HG03135 (cell line): ENCODE results near the gene CARS2.
"Not testable (repeated sequence)": the region's sequence is repeated elsewhere in the genome, so short reads cannot be mapped to it uniquely, and the experiment has no call there.

Source experiments
- ATAC-seq: cut with Tn5 transposase; IDR thresholded peaks from one replicate; pipeline ENCODE4 v1.9.1; 2021; ENCODE audit warnings: mild to moderate bottlenecking, moderate library complexity; ENCODE audit not compliant: unreplicated experiment

The CARS2 gene

DNA sequence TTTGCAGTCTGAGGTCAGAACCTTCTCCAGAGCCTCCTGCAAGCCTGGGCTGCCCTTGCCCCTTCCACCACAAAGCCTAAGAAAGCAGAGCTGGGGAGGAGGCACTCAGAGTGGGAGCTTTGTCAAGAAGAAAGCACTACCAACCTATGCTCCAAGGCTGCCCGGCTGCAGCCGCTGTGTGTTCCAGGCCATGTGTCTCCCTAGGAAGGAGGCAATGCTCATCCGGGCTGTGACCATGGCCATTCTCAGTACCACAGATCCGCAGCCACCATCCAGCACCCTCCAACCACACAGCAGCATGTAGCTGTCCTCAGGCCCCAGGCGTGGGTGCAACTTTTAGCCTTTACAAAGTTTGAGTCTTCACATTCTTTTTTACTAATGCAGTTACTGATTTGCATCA lies 22.0 kb downstream of the CARS2 start:
- ATAC-seq = no peak

DNA sequence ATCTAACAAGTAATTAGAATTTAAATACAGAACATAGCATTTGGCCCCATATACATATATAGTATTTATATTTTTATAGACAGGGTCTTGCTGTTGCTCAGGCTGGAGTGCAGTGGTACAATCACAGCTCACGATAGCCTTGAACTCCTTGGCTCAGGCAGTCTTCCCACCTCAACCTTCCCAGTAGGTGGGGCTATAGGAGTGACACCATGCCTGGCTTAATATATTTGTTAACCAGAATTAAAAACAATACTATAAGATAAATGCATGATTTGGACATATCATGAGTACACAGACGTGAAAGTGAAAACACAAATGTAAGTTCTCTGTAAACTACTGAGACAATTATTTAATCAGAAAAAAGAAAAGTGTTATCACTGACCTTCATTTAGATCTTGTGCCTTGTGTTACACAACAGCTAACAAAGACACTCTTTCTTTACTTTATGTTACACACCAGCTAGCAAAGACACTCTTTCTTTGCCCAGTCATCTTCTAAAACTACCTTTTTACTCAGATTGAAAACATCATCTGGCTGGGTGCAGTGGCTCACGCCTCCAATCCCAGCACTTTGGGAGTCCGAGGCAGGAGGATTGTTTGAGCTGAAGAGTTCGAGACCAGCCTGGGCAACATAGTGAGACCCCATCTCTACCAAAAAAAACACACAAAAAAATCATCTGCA lies 22.6 kb downstream of the CARS2 start:
- no peak for ATAC-seq

DNA sequence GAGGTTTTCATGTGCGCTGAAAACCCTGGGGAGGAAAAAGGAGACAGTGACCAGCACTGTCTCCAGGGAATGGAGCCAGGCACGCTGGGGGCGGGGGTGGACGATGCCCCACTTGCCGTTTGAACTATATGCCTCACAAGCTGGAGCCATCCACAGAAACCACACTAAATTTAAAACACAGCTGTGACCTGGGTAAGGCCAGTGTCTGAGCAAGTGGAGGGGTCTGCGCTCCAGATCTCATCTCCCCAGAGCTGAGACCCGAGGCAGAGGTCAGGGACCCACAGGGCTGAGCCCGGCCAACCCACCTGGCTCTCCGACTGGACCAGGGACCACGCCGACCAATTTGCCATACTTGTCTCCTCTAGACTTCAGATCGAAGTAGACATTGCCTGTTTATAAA lies 23.2 kb downstream of the CARS2 start:
- ATAC-seq = no peak

DNA sequence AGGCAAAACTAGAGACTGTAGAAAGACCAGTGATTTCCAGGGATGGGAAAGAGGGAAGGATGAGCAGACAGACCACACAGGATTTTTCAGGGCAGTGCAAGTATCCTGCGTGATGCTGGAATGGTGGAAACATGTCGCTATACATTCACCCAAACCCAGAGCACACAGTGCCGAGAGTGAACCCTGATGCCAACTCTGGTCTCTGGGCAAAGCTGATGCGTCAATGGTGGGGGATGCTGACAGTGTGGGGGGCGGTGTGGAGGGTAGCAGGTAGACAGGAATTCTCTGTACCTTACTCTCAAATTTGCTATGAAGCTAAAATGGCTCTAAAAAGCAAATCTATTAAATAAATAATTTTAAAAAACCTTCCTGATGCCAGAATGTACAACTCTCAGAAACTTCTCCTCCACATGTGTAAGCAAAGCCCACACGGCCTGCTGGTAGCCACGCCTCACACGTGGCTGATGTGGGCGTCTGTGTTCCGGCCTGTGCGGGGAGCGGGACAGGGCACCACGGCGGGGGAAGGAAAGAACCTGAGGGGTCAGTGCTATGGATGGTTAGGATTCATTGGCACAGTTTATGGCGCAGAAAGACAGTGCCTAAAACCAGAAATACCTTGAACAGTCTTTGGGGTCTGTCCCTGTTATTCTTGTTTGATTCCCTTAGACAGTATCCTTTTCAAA lies 23.9 kb downstream of the CARS2 start:
- no peak for ATAC-seq

DNA sequence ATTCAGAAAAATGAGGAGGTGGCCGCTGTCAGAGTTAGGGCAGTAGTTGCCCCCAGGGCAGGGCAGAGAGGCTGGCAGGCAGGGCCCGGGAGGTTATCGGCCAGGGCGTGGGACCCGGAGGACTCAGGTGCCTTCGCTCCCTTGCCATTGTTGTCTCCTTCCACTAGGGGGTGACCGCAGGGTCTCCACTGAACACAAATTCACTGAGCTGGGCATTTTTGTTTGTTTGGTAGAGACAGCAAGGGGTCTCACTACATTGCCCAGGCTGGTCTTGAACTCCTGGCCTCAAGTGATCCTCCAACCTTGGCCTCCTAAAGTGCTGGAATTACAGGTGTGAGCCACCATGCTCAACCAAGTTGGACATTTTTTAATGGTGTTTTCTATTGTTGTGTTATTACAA lies 25.1 kb downstream of the CARS2 start:
- ATAC-seq = no peak

DNA sequence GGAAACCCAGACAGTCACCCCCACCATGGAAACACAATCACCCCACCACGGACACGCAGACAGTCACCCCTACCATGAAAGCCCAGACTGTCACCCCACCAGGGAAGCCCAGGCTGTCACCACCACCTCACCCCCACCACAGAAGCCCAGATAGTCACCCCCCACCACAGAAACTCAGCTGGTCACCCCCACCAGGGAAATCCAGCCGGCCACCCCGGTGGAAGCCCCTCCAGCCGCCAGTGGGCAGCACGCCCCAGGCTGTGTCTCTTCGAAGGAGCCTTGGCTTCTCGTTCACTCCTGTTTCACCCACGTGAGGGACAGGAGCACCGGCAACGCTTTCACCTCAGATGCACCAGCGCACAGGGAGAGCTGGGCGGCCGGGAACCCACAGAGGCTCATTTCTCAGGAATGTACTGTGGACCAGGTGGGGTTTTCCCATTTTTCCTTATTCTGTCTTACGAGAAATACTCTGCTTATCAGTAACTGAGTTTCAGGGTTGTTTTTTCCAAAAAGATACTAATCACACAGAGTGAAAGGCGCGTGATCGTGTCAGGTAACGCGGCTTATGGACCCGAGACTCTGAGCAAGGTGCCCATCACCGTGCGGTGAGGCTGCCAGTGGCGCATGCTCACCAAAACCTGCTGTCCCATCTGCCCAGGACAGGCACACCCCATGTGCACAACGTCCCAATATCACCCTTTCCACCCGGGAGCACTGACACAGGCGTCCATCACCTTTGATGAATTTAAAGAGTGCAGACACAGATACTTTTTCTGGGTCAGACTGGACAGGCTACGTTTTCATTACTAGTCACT lies 28.0 kb downstream of the CARS2 start:
- no peak for ATAC-seq

DNA sequence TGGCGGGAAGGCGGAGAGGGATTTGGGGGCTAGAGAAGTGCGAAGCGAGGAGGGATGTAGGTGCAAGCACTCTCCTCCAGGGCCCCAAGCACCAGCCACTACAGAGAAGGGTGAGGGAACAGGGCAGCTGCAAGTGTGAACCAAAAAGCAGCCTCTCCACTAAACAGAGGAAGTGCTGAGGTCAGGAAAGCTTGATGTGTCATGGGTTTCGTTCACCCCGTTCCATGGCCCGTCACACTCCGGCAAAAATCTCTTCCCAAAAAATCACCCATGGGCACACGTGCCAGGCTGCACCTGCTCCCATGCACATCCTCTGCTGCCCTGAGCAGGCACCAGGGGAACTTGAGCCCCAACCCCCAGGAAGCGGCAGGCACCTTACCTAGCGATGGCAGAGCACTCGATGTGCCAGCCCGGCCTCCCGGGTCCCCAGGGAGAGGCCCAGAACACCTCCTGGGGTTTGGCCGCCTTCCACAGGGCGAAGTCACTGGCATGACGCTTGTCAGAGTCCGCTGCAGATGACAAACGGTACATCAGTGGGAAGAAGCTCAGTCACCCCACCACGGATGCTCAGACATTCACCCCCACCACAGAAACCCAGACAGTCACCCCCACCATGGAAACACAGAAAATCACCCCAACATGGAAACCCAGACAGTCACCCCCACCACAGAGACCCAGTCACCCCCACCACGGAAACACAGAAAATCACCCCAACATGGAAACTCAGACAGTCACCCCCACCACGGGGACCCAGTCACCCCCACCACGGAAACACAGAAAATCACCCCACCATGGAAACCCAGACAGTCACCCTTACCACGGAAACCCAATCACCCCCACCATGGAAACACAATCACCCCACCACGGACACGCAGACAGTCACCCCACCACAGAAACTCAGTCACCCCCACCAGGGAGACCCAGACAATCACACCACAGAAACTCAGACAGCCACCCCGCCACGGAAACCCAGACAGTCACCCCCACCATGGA lies 29.0 kb downstream of the CARS2 start:
- ATAC-seq = peak; percentile 71

DNA sequence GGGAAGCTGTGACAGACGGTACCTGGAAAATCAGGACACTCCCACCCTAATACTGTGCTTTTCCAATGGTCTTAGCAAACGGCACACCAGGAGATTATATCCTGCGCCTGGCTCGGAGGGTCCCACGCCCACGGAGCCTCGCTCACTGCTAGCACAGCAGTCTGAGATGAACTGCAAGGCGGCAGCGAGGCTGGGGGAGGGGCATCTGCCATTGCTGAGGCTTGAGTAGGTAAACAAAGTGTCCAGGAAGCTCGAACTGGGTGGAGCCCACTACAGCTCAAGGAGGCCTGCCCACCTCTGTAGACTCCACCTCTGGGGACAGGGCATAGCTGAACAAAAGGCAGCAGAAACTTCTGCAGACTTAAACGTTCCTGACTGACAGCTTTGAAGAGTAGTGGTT lies 36.1 kb downstream of the CARS2 start:
- ATAC-seq = not testable (repeated sequence)

DNA sequence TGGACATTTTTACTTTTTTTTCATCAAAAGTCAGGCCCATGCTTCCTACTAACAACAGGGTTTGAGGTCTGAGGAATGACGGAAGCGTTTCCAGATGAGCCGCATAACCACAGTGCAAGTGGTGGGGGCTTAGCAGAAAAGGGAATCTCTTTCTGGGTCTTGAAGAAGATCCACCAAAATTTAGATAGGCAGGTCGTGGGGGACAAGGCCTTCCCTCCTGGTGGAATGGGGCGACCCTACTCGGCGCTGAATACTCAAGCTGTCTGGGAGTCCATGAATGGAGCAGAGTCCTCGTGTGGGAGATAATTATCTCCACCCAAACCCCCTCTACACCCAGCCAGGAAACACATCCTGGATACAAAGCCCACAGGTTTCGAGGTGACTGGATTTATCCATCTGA lies 36.9 kb downstream of the CARS2 start:
- no peak for ATAC-seq

DNA sequence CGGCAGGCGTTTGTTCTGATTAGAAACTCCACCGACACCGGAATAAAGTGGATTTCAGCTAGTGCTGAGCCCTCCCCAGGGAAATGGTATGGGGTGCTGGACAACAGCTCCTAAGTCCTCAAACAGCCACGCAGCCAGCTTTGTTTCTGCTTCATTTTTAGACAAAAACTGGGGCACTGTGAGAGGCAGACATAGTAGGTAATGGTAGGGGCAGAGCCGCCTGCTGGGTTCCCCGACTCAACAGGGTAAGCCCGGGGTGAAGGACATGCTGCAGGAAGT lies 39.7 kb downstream of the CARS2 start:
- ATAC-seq = no peak

DNA sequence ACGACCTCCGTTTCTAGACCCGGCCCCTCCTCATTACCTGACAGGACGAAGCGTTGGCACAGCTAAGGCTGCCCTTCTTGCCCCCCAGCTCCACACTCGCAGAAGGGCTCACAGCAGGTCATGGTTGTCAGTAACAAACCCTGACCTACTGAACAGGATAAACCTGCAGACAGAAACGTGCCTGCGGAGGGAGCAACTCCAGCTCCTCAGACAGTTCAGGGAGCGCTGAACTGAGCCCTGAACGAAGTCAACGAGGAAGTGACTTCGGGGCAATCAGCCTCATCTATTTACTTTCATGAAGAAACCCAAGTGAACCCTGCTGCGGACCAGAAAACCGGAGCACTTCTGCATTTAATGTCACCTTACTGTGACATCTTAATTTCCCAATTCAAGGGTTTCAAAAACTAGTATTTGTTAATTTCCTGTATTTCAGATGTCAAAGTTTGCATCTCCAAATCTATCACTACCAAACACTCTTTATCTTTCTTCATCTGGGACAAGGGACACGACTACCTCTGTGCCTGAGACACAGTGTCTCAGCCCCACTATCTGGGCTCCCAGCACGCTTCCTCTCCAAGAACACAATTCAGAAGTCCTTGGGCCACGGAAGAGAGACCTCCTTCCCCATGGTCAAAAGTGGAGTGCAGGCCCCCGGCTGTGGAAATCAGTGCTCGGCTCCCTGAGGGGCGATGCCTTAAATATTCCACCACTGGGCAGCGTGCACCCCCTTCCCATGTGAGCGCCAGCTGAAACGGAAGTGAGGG lies 40.2 kb downstream of the CARS2 start:
- no peak for ATAC-seq

DNA sequence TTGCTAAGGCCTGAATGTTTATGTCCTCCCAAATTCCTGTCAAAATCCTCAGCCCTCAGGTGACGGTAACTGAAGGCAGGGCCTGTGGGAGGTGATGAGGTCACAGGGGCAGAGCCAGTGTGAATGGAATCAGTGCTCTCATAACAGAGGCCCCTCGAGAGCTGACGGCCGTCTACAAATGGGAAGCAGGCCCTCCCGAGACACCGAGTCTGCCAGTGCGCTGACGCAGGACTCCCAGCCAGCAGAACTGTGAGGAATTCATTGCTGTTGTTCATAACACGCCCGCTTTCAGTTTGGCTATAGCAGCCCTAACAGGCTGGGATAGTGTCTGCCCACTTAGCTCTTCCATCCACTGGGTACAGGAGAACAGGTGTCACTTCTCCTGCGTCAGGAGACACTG lies 41.2 kb downstream of the CARS2 start:
- no peak for ATAC-seq

DNA sequence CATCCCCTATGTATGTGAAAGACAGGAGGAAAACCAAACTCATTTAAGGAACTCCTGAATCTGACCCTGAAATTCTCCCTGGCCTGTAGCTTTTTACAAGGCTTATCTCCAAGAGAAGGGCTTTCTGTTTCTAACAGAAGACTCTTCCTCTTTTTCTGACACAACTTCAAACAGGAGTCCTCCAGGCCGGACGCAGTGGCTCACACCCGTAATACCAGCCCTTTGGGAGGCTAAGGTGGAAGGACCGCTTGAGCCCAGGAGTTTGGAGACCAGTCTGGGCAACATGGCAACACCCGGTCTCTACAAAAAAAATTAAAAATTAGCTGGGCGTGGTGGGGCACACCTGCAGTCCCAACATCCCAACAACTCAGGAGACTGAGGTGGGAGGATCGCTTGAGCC lies 41.9 kb downstream of the CARS2 start:
- no peak for ATAC-seq

DNA sequence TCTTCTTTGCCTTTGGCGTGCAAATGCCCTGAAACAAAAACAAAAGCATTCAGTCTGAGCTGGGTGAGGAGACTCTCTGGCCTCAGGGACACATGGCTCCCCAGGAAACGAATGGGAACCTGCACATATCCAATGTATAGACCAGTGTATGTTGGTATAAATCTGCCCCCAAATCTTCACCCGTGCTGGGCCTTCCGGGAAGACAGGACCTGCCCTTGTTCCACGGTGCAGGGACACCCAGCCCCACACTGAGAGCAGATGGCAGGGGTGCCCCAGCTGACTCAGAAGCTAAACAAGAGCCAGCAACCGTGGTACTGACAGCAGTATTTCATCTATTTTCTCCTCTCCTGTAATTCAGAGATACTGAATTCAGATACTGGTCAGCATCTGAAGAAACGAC lies 42.4 kb downstream of the CARS2 start:
- no peak for ATAC-seq

DNA sequence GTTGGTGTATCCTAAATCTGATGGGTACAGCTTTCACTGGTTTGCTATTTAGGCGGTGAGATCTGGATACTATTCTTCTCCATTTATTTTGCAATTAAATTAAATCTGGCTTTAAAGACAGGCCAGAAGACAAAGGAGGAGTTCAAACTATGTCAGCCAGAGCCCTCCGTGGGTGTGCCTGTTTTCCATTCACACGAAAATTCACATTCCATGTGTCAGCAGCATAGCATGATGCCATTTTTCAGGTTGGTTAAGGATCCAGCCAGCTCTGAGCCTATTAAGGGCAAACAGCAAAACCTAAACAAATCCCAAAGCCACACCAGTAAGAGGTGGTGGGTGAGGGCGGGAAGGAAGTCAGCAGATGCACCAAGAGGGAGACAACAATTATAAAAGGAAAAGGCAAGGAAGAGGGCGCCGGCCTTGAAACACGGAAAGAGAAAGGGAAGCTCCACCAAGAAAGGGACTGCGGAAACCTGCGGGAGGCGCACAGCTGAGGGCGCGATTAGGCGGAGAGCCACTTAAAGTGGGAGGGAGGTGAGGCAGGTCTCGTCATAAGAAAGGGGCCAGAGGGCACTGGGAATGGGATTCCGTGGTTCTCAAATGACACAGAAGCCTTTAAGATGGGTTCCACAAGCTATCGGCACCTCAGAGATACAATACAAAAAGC lies 43.0 kb downstream of the CARS2 start:
- no peak for ATAC-seq

DNA sequence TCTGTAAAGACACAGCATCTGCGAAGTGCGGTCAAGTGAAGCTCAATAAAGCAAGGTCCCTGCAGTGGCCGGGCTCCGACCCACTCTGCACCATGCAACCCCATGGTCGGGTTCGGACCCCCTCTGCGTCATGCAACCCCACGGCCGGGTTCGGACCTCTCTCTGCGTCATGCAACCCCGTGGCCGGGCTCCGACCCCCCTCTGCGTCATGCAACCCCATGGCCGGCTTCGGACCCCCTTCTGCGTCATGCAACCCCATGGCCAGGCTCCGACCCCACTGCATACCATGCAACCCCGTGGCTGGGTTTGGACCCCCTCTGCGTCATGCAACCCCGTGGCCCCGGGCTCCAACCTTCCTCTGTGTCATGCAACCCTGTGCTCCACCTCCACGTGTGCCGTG lies 43.8 kb downstream of the CARS2 start:
- no peak for ATAC-seq

DNA sequence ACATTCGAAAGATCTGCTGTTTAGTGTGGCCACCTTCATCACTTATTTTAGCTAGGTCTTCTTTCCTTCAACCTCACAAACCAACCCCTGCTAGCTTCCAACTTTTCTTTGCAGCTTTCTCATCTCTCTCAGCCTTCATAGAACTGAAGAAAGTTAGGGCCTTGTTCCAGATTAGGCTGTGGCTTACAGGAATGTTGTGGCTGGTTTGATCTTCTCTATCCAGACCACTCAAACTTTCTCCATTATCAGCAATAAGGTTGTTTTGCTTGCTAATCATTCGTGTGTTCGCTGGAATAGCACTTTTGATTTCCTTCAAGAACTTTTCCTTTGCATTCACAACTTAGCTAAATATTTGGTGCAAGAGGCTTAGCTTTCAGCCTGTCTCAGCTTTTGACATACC lies 44.7 kb downstream of the CARS2 start:
- no peak for ATAC-seq

DNA sequence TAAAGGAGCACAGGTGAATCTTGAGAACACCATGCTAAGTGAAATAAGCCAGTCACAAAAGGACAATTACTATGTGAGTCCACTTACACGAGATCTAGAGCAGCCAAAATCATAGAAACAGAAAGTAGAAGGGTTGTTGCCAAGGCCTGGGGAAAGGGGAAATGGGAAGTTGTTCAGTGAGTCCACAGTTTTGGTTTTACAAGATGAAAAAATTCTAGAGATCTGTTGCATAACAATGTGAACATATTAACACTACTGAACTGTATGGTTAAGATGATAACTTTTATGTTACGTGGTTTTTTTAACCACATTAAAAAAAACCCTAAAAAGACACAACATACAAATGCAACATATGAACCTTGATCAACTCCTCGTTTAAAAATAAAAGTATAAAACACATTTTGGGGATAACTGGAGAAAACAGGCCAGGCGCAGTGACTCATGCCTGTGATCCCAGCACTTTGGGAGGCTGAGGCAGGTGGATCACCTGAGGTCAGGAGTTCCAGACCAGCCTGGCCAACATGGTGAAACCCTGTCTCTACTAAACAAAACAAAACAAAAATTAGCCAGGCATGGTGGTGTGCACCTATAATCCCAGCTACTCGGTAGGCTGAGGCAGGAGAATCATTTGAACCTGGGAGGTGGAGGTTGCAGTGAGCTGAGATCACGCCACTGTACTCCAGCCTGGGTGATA lies 47.6 kb downstream of the CARS2 start:
- ATAC-seq = peak; percentile 74

DNA sequence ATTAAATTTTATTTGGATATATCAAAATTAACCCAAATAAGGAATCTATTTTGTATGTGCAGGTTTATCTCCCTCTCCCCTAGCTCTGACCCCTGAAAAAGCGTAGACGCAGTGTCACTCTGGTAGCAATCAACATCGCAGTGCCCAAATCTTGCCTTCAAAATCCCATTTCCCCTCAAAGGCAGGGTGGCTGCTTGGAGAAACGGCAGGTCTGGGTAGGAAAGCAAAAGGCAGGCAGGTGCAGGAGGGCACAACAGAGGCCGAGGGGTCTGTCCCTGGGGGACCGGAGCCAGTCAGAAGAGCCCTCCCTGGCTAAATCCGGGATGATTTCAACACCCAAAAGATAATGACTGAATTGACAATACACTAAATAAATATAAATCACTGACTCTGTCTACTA lies 48.7 kb downstream of the CARS2 start:
- ATAC-seq = no peak
